Activated T-helper 1 cell treated with Interleukin-2 at 50 U/mL for 16 hours (primary cell): ENCODE measurements around the gene ELOA.
"Not testable (repeated sequence)": the region's sequence is repeated elsewhere in the genome, so short reads cannot be mapped to it uniquely, and the experiment has no call there.

Experiments used
- DNase-seq: peaks from one replicate; pipeline ENCODE4 v3.0.0-alpha.2; 2020; ENCODE audit warnings: low read depth

ELOA gene

DNA sequence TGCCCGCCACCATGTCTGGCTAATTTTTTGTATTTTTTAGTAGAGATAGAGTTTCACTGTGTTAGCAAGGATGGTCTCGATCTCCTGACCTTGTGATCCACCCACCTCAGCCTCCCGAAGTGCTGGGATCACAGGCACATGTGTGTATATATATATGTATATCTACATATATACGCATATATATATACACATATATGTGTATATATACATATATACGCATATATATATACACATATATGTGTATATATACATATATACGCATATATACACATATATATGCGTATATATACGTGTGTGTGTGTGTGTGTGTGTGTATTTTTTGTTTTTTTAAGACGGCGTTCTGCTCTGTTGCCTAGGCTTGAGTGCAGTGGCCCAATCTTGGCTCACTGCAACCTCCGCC, 39.9 kb downstream of the ELOA start:
- DNase-seq = not testable (repeated sequence)

DNA sequence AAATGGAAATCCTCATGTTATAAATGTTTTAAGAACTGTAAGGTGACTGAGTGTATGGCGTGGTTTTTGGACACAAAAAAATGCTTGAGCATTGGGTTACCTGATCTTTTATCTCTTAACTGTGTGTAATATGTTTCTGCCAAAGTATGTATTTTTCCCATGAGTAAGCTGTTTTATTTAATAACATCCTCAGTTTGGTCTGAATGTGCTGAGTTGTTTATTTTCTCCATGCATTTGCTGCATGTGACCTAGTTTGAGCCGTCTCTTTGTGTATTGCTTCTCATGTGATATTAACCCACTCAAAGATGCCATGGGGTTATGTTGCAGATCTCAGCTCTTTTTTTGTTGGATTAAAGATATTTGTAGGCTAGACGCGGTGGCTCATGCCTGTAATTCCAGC, 41.6 kb downstream of the ELOA start:
- DNase-seq = no peak

DNA sequence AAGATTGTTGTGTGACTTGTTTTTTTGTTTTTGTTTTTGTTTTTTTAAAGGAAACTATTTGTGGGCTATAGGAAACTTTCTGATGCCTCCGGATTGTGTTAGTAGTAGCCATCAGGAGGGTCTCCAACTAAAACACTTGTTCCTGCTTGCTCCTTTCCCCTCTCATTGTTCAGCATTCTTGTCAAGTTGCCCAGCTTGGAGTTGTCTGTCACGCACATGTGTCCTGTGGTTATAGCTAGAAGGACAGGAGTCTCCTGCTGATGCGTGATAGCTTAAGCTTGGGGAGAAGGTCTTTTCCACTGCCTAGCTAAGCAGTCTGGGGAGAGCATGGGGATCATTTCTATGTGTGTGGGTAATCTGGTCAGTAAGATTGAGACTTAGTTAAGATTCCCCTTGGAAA, 44.4 kb downstream of the ELOA start:
- no peak for DNase-seq

- no peak for DNase-seq
These were observed 45.4 kb downstream of the ELOA start for GRCh38 chr1:23788695-23789094.

DNA sequence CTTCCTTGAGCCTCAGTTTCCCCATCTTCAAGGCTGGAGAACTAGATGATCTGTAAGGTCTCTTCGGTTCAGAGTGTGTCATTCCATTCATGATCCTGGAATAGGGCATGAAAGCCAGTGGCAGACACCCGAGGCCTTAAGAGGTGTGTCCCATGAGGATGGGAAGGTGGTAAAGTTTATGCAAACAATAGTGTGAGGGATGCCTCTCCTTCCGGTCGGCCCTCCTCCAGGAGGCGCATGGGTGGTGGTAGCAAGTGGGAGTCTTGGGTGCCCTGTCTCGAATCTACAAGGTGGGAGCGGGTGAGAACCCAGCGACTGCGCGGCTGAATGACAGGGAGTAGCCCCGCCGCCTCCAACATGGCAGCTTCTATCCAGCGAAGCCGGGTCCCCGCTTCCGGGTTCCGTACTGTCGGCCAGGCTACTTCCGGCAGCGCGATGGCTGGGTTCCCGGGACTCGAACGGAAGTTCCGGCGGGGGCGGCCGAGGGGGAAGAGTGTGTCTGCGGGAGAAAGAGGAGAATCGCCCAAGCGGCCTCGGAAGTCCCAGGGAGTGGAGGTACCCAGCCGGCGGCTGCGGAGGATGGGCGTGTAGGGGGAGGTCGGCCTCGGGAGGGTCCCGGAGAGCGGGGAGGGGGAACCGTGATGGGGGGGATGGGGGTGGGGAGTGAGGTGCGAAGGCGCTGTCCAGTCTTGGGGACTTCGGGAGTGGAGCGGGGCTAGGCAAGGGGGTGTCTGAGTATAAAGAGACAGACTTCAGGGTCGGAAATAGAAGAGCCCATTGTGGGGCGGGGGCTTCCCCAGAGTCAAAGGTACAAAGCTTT, 47.6 kb downstream of the ELOA start, which contains the start of gene LYPLA2:
LYPLA2 (plus strand) TSS at position 450 of the 820 bp plus-strand sequence. CDS start 1,538 bp downstream, outside the sequence.
- peak; percentile 77 for DNase-seq

GRCh38 chr1:23791516-23792047, 48.3 kb downstream of the ELOA start:
- no peak for DNase-seq

GRCh38 chr1:23792151-23792945, 49.1 kb downstream of the ELOA start:
- DNase-seq = no peak

GRCh38 chr1:23793018-23793781, 49.9 kb downstream of the ELOA start:
- DNase-seq = no peak

- DNase-seq = no peak
These were observed 50.8 kb downstream of the ELOA start for GRCh38 chr1:23793861-23794731.

- DNase-seq = not testable (repeated sequence)
These were observed 51.5 kb downstream of the ELOA start for GRCh38 chr1:23794732-23795182.

GRCh38 chr1:23795676-23796465, 52.6 kb downstream of the ELOA start:
- DNase-seq = no peak

DNA sequence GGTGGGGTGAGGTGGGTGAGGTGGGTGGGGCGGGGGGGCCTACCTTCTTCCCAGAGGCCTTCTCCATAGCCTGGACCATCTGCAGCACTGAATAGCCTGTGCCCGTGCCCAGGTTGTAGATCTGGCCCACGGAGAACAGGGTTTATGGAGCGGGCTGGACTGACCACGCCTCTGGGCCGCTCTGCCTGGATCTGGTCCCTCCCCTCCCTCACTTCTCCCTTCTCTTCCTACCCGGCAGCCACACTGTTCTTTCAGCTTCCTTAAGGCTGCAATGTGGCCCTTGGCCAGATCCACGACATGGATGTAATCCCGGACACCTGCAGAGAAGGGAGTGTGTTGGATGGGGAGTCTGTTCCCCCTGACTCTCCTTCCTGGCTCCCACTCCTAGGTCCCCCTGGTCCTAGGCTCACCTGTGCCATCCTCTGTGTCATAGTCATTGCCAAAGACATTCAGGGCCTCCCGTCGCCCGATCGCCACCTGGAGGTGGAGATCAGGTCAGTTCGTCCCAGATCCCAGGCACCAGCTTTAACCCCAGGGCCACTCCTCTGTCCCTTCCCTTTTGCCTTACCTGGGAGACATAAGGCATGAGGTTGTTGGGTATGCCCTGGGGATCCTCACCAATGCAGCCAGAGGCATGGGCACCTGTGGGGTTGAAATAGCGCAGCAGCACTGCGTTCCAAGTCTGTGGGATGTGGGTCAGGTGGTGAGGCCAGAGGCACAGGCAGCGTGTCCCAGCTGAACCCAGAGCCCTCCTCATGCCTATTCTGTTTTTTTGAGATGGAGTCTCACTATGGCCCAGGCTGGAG, 53.4 kb downstream of the ELOA start:
- DNase-seq = no peak

DNA sequence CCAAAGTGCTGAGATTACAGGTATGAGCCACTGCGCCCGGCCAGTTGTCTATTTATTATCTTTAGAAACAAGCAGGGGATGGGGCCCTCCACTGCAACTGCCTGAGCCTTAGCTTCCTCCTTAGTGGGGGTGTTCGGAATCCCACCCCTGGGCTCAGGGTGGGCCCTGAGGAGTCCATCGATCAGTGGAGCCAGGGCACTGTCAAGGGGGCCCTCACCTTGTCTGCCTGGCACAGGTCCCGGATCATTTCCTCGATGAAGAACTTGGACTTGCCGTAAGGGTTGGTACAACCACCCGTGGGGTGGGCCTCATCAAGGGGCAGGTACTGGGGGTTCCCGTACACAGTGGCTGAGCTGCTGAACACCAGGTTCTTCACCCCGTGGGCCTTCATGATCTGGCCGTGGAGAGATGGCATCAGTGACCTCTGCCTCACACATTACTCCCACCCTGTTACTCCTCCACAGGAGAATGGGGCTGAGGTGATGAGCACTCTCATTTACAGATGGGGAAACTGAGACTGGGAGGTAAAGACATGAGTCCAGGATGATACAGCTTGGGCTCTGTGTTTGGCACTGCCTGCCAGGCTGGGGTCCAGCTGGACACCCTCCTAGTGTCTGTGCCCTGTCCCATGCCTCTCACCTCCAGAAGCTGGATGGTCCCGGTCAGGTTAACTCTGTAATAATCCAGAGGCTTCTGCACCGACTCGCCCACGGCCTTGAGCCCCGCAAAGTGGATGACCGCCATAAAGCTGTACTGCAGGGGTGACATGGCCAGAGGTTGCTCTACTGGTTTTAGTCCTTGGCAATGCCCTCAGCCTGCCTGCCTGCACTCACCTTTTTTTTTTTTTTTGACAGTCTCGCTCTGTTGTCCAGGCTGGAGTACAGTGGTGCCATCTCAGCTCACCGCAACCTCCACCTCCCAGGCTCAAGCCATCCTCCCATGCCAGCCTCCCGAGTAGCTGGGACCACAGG, 54.5 kb downstream of the ELOA start:
- DNase-seq = no peak

GRCh38 chr1:23798662-23799142, 55.4 kb downstream of the ELOA start:
- DNase-seq = no peak

DNA sequence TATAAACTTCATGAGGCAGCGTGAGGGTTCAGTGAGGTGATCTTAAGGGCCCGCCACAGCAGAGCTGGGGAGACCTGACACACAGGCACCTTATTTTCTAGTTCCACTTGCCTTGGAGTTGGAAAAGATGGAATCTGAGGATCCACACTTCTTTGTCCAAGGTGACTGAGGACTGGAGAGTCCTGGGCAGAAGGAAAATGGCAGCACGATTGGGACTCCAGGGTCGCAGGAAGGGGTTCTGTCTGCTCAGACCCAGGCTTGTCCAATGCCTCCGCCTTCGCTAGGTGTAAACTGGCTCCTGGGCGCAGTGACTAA, 55.9 kb downstream of the ELOA start:
- DNase-seq = no peak

- no peak for DNase-seq
These were observed 56.5 kb downstream of the ELOA start for GRCh38 chr1:23799570-23800399.
